DOHH2 (cell line): ENCODE results near the gene CD247.

Experiments
- EZH2phosphoT487 ChIP-seq: fragments of 200-600 bp; sonication (generic); IDR thresholded peaks from 2 replicates; pipeline ENCODE4 v1.6.1; 2017; ENCODE audit warnings: borderline replicate concordance, mild to moderate bottlenecking, antibody characterized with exemption, low read length, moderate library complexity, mixed read lengths
- TF ChIP-seq, protein P1 (sequence below): fragments of 200-600 bp; sonication (generic); IDR thresholded peaks from one replicate; pipeline ENCODE4 v1.5.1; 2014; ENCODE audit warnings: antibody characterized with exemption, mild to moderate bottlenecking, low read depth, low read length; ENCODE audit not compliant: poor library complexity, severe bottlenecking

DNA sequence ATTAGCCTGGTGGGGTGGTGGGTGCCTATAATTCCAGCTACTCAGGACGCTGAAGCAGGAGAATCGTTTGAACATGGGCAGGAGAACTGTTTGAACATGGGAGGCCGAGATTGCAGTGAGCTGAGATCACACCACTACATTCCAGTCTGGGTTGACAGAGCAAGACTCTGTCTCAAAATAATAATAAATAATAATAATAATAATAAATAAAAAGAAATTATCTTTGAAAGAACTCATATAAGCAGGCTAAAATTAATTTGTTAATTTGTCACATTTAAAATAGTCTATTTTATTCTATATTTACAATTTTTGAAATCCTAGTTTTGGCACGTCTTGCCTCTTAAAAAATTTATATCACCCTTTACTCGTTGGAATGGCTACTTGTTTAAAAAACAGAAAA lies 27.6 kb downstream of the CD247 start:
- TF ChIP-seq, protein P1, sequence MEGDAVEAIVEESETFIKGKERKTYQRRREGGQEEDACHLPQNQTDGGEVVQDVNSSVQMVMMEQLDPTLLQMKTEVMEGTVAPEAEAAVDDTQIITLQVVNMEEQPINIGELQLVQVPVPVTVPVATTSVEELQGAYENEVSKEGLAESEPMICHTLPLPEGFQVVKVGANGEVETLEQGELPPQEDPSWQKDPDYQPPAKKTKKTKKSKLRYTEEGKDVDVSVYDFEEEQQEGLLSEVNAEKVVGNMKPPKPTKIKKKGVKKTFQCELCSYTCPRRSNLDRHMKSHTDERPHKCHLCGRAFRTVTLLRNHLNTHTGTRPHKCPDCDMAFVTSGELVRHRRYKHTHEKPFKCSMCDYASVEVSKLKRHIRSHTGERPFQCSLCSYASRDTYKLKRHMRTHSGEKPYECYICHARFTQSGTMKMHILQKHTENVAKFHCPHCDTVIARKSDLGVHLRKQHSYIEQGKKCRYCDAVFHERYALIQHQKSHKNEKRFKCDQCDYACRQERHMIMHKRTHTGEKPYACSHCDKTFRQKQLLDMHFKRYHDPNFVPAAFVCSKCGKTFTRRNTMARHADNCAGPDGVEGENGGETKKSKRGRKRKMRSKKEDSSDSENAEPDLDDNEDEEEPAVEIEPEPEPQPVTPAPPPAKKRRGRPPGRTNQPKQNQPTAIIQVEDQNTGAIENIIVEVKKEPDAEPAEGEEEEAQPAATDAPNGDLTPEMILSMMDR, result no peak
- no peak for TF ChIP-seq EZH2phosphoT487
